ENCODE measurements around the gene PRKAR1A. TPM values are rescaled to one million over a fixed set of nuclear protein-coding genes. Genes with fewer than 3 reads are reported as not detected.

The PRKAR1A gene
- total and polyA plus RNA-seq, 2 of the 8 experiments (the other 6 are each of a cell fraction or from before 2014, with no cell fraction given) = 39.3 to 149 TPM

GRCh38 chr17:68522266-68522665 lies 10.0 kb downstream of the PRKAR1A start:
- no peaks in the 10 kb centered on the region for H3K27me3 ChIP-seq (replicated peaks in 1 of 4; ENCODE audit: control insufficient read depth in 3 of 4, extremely low read depth in 1 of 4, insufficient read depth in 3 of 4, low read length in 3 of 4)
- H4K20me1 ChIP-seq (replicated peaks in 1 of 2; ENCODE audit: control insufficient read depth in 1 of 2, insufficient read depth in 2 of 2, low read length in 2 of 2) = peaks cover 0 to 5% of the 10 kb centered on the region in 2 experiments
- peaks cover 7 to 12% of the 10 kb centered on the region in 2 experiments for H3K9me3 ChIP-seq (ENCODE audit: insufficient read depth in 2 of 2, low read depth in 1 of 2, low read length in 1 of 2)
- H3K36me3 ChIP-seq (ENCODE audit: control insufficient read depth in 2 of 4, insufficient read depth in 4 of 4, low read length in 3 of 4) = peaks cover 11 to 68% (median 36%) of the 10 kb centered on the region in 4 experiments; a peak in 7 of 8 replicates
- no peak for DNase-seq (ENCODE audit: low read depth in 1 of 2, low spot score in 2 of 2)
- no peak overlapping the region for H3K4ac ChIP-seq (replicated peaks; ENCODE audit: insufficient read length, low read depth, low read length)
- H2BK120ac ChIP-seq (replicated peaks; ENCODE audit: low read depth, low read length) = no peak overlapping the region
- H2BK20ac ChIP-seq (ENCODE audit: low read length) = no peak overlapping the region
- ChIA-PET POLR2A (ENCODE audit: partially characterized antibody) (interaction anchor here (1.3 kb wide), 1 partner anchor 9 kb away, joined by 3 read pairs; no protein-coding TSS in a partner anchor), CTCF (ENCODE audit: partially characterized antibody) (no interaction called here)
- FAIRE-seq = no peak
- H3K4me3 ChIP-seq (ENCODE audit: extremely low read depth in 1 of 4, insufficient read depth in 2 of 4, low read depth in 3 of 4, low read length in 4 of 4) = no peak overlapping the region
- no peak overlapping the region for H2BK12ac ChIP-seq (ENCODE audit: low read depth, low read length)
- H2AK5ac ChIP-seq (ENCODE audit: low read depth, low read length) = no peak overlapping the region
- H3K4me2 ChIP-seq (ENCODE audit: insufficient read depth in 1 of 2, low read depth in 2 of 2, low read length in 2 of 2) = no peak overlapping the region
- H3K56ac ChIP-seq (replicated peaks; ENCODE audit: insufficient read length, low read depth, low read length) = no peak overlapping the region
- H3K23ac ChIP-seq (ENCODE audit: insufficient read length) = no peak overlapping the region
- H2BK15ac ChIP-seq (ENCODE audit: low read length) = no peak overlapping the region
- H3K79me2 ChIP-seq (ENCODE audit: control insufficient read depth in 1 of 2, insufficient read depth in 2 of 2, low read length in 2 of 2) = peaks cover 4 to 33% of the 10 kb centered on the region in 2 experiments
- no peaks in the 10 kb centered on the region; the same call in 1 of the 2 replicates for H3K23me2 ChIP-seq (ENCODE audit: low read depth, low read length)
- no peak overlapping the region for H3K14ac ChIP-seq (ENCODE audit: insufficient read length)
- no peak overlapping the region for H3K18ac ChIP-seq (ENCODE audit: extremely low read depth, low read length)
- no peak overlapping the region for H4K91ac ChIP-seq (replicated peaks; ENCODE audit: insufficient read length, low read length)
- H4K5ac ChIP-seq (ENCODE audit: insufficient read length, low read depth, low read length) = no peak overlapping the region
- TF ChIP-seq TBP (IDR thresholded peaks at IDR 0.05; ENCODE audit: low read depth, low read length) (no peak), E2F6 (IDR thresholded peaks at IDR 0.05) (no peak), CBX8 (IDR thresholded peaks at IDR 0.05; ENCODE audit: borderline replicate concordance, low read depth, low read length) (no peak), TAF1 (IDR thresholded peaks at IDR 0.05; ENCODE audit: low read depth, low read length) (no peak), CTCF (IDR thresholded peaks at IDR 0.05; ENCODE audit: control extremely low read depth in 1 of 3, insufficient read depth in 1 of 3, low read depth in 1 of 3, low read length in 3 of 3) (no peak), RXRA (IDR thresholded peaks at IDR 0.05; ENCODE audit: insufficient read depth, low read depth, low read length) (no peak), POLR2A (IDR thresholded peaks at IDR 0.05; ENCODE audit: control extremely low read depth in 1 of 2, low read depth in 2 of 2, low read length in 2 of 2) (no peak)
- no peak overlapping the region for H2BK5ac ChIP-seq (ENCODE audit: low read depth, low read length)
- no peak overlapping the region for H3K27ac ChIP-seq (ENCODE audit: low read depth, low read length)
- peaks cover 0 to 2% (median 0%) of the 10 kb centered on the region in 4 experiments; a peak in 1 of 7 replicates for H3K4me1 ChIP-seq (replicated peaks in 1 of 4; ENCODE audit: control insufficient read depth in 3 of 4, insufficient read depth in 4 of 4, low read length in 3 of 4)
- no peak overlapping the region for H2AFZ ChIP-seq (ENCODE audit: low read length)
- no peak overlapping the region for H4K8ac ChIP-seq (ENCODE audit: extremely low read depth, insufficient read depth, low read length)
- no peak overlapping the region for H3K9ac ChIP-seq (replicated peaks in 1 of 4; ENCODE audit: extremely low read depth in 1 of 4, low read depth in 3 of 4, low read length in 3 of 4)
- H3K79me1 ChIP-seq (ENCODE audit: low read depth, low read length) = peaks cover 3% of the 10 kb centered on the region
